K562 (cell line): ENCODE results near the gene PGD. TPM values are rescaled to one million over a fixed set of nuclear protein-coding genes. Genes with fewer than 3 reads are reported as not detected.

Source experiments
- BRD9 ChIP-seq: fragments of 450-650 bp; IDR thresholded peaks from 2 replicates; pipeline ENCODE4 v1.6.1; 2018; ENCODE audit warnings: low read depth; ENCODE audit not compliant: partially characterized antibody
- CBFA2T3 ChIP-seq: fragments of 450-650 bp; IDR thresholded peaks from 2 replicates; pipeline ENCODE4 v1.6.1; 2017
- CCAR2 ChIP-seq: fragments of 200-400 bp; formaldehyde crosslinking; IDR thresholded peaks from 2 replicates; pipeline ENCODE4 v1.6.1; 2017; ENCODE audit warnings: mild to moderate bottlenecking, low read depth, low read length
- EP300 ChIP-seq: IDR thresholded peaks from 2 replicates; pipeline ENCODE4 v1.6.1; 2012; ENCODE audit warnings: low read length, improper control_type of control experiment
- ETS2 ChIP-seq: IDR thresholded peaks from 2 replicates; pipeline ENCODE4 v1.6.1; 2016; ENCODE audit warnings: borderline replicate concordance, missing genetic modification characterization, mild to moderate bottlenecking, moderate library complexity, missing compliant biosample characterization; ENCODE audit not compliant: poor library complexity, severe bottlenecking
- FOXM1 ChIP-seq, 2 experiments: fragments of 450-650 bp in 1 of 2; sonication (generic) in 1 of 2; formaldehyde crosslinking in 1 of 2; IDR thresholded peaks; 2 replicates each; pipeline versions ENCODE4 v1.6.1 to v1.9.0; 2017 to 2022; ENCODE audit warnings: low read depth in 2 of 2, mild to moderate bottlenecking in 2 of 2, missing genetic modification reagents in 1 of 2, moderate library complexity in 1 of 2
- RBM39 ChIP-seq: fragments of 200-400 bp; formaldehyde crosslinking; optimal IDR thresholded peaks from 2 replicates; pipeline ENCODE3; 2018; ENCODE audit warnings: low read depth, low read length
- REST ChIP-seq, 2 experiments: fragments of 450-650 bp; formaldehyde crosslinking in 1 of 2; IDR thresholded peaks; 2 replicates each; pipeline versions ENCODE4 v1.4.0 to v1.6.1; 2014 to 2020; ENCODE audit warnings: mild to moderate bottlenecking in 2 of 2, borderline replicate concordance in 1 of 2, low read depth in 1 of 2
- RFX1 ChIP-seq: fragments of 450-650 bp; IDR thresholded peaks from 2 replicates; pipeline ENCODE4 v1.6.1; 2016; ENCODE audit warnings: mild to moderate bottlenecking, moderate library complexity
- RNF2 ChIP-seq: sonication (generic); IDR thresholded peaks from 2 replicates; pipeline ENCODE4 v1.6.1; 2016
- ZFP91 ChIP-seq: sonication (generic); formaldehyde crosslinking; IDR thresholded peaks from 2 replicates; pipeline ENCODE4 v1.8.0; 2022; ENCODE audit warnings: mild to moderate bottlenecking, missing genetic modification reagents
- ZNF217 ChIP-seq: sonication (generic); formaldehyde crosslinking; IDR thresholded peaks from 2 replicates; pipeline ENCODE4 v1.8.0; 2022; ENCODE audit warnings: mild to moderate bottlenecking, missing genetic modification reagents
- ZNF586 ChIP-seq: fragments of 450-650 bp; formaldehyde crosslinking; conservative IDR thresholded peaks from 2 replicates; pipeline ENCODE4 v1.4.0; 2020; ENCODE audit warnings: mild to moderate bottlenecking, moderate library complexity
- ZNF639 ChIP-seq, 2 experiments: fragments of 200-800 bp in 1 of 2; sonication (Bioruptor generic) in 1 of 2; sonication (generic) in 1 of 2; formaldehyde crosslinking in 1 of 2; IDR thresholded peaks in 1 of 2; conservative IDR thresholded peaks in 1 of 2; 2 replicates each; pipeline versions ENCODE4 v1.5.0 to v1.6.1; 2016 to 2020; ENCODE audit warnings: missing compliant biosample characterization in 1 of 2, missing genetic modification characterization in 1 of 2, missing genetic modification reagents in 1 of 2
- polyA plus RNA-seq, 8 experiments: library from polyadenylated mRNA; depleted of rRNA in 4 of 8; stranded (reverse) in 5 of 8; unstranded in 3 of 8; fragments of >200 nt; fragmentation: Nextera tagmentation in 2 of 8; fragmentation: Illumina TruSeq in 1 of 8; extraction: Ambion mirVana in 2 of 8; extraction: Trizol in 1 of 8; gene quantifications; 2 replicates each; pipeline versions ENCODE4 v1.2.1 to v1.2.3, GENCODE V29; 2011 to 2014; ENCODE audit warnings: inconsistent platforms in 1 of 8, missing spikeins in 1 of 8
- total RNA-seq, 7 experiments: library from RNA; depleted of rRNA in 6 of 7; stranded (reverse); fragments of >200 nt in 6 of 7; fragmentation: Illumina TruSeq in 2 of 7; extraction: Trizol in 2 of 7; gene quantifications; 2 replicates each; pipeline versions ENCODE4 v1.2.1 to v1.2.3, GENCODE V29; 2011 to 2021; ENCODE audit warnings: low replicate concordance in 1 of 7

PGD gene
- total and polyA plus RNA-seq, 9 of the 15 experiments (the other 6 are each of a cell fraction or from before 2014, with no cell fraction given), result 177 to 542 (median 270) TPM

- TF ChIP-seq FOXM1 (IDR thresholded peaks at IDR 0.05; ENCODE audit: low read depth), result peak; percentile 93
- TF ChIP-seq FOXM1 (CRISPR knock-in tag; IDR thresholded peaks at IDR 0.05; ENCODE audit: low read depth), result no peak; the same call in 1 of the 2 replicates
- TF ChIP-seq EP300, result no peak
- peak in 1 of 2 experiments; percentile 78; a peak in 2 of 4 replicates for TF ChIP-seq ZNF639 (CRISPR knock-in tag; conservative IDR thresholded peaks at IDR 0.05 in 1 of 2, IDR thresholded peaks at IDR 0.05 in 1 of 2)
- no peak for TF ChIP-seq RBM39
- TF ChIP-seq CBFA2T3, result peak; percentile 41
- TF ChIP-seq ZFP91 (CRISPR knock-in tag), result no peak
- TF ChIP-seq CCAR2, result no peak
- peak; percentile 97 for TF ChIP-seq RFX1
- TF ChIP-seq REST (IDR thresholded peaks at IDR 0.05; ENCODE audit: borderline replicate concordance), result peak; percentile 97
- TF ChIP-seq REST (CRISPR knock-in tag; IDR thresholded peaks at IDR 0.05; ENCODE audit: low read depth), result peak; percentile 72
- no peak for TF ChIP-seq ZNF217 (CRISPR knock-in tag)
- no peak for TF ChIP-seq BRD9
- TF ChIP-seq RNF2, result peak; percentile 93
- no peak for TF ChIP-seq ETS2 (tag)
- TF ChIP-seq ZNF586 (CRISPR knock-in tag), result no peak
These were observed at the start of gene PGD (continued) for GRCh38 chr1:10398734-10399443.
